Heart left ventricle (tissue), 16 donors: ENCODE measurements around the gene RSPO4. TPM values are rescaled to one million over a fixed set of nuclear protein-coding genes. Genes with fewer than 3 reads are reported as not detected.
A peak's percentile ranks its signal among the peaks of the same experiment; 100 is the strongest.

Source experiments
- ATAC-seq, 4 donors: fragments of 200-7000 bp; cut with Tn5 transposase; one replicate each; pipeline ENCODE4 v1.9.1; 2020 to 2022; ENCODE audit warnings: moderate library complexity in 4 of 4, mild to moderate bottlenecking in 3 of 4, moderate number of reproducible peaks in 1 of 4
- DNase-seq, 5 donors: peaks; one replicate each; pipeline ENCODE4 v3.0.0-alpha.2; 2020
- H3K27ac ChIP-seq, 12 donors: fragments of 200-600 bp; sonication (generic) in 4 of 12; one replicate each; pipeline versions ENCODE4 v1.5.0 to v1.8.0; 2016 to 2022; ENCODE audit warnings: mild to moderate bottlenecking in 2 of 12
- H3K27me3 ChIP-seq, 9 donors: fragments of 200-600 bp; sonication (generic) in 2 of 9; one replicate each; pipeline versions ENCODE4 v1.5.1 to v1.8.0; 2016 to 2022; ENCODE audit warnings: mild to moderate bottlenecking in 3 of 9
- H3K36me3 ChIP-seq, 9 donors: fragments of 200-600 bp; sonication (generic) in 2 of 9; one replicate each; pipeline versions ENCODE4 v1.5.0 to v1.8.0; 2018 to 2022; ENCODE audit warnings: mild to moderate bottlenecking in 2 of 9
- H3K4me1 ChIP-seq, 12 donors: fragments of 200-600 bp; sonication (generic) in 4 of 12; one replicate each; pipeline versions ENCODE4 v1.5.0 to v1.8.0; 2016 to 2022; ENCODE audit warnings: mild to moderate bottlenecking in 3 of 12
- H3K4me3 ChIP-seq, 12 donors: fragments of 200-600 bp; sonication (generic) in 4 of 12; one replicate each; pipeline versions ENCODE4 v1.5.0 to v1.8.0; 2017 to 2022; ENCODE audit warnings: mild to moderate bottlenecking in 9 of 12, moderate library complexity in 4 of 12
- H3K9me3 ChIP-seq, 12 donors: fragments of 200-600 bp; sonication (generic) in 4 of 12; one replicate each; pipeline versions ENCODE4 v1.5.0 to v1.8.0; 2016 to 2022; ENCODE audit warnings: mild to moderate bottlenecking in 1 of 12
- POLR2A ChIP-seq, 2 donors: fragments of 450-650 bp; IDR thresholded peaks; one replicate each; pipeline ENCODE4 v1.6.1; 2017; ENCODE audit warnings: antibody characterized with exemption in 2 of 2, mild to moderate bottlenecking in 2 of 2, moderate library complexity in 2 of 2
- WGBS, 4 donors: extraction: QIAGEN DNeasy Blood & Tissue Kit in 2 of 4; methylation state at CpG; one replicate each; pipeline versions ENCODE4 v1.1.5 to v1.1.7; 2013 to 2018; 5-methylcytosine and 5-hydroxymethylcytosine counted together
- intact Hi-C, 10 donors: fragments of 100-400 bp; cut with DNase I; formaldehyde crosslinking; loops; one replicate each; pipeline versions ENCODE4 v1.11.1 to v1.14.2; 2022
- polyA plus RNA-seq, 2 donors: library from polyadenylated mRNA; stranded (reverse); fragments of 200-250 nt; gene quantifications; one replicate each; pipeline ENCODE4 v1.2.3, GENCODE V29; 2013
- total RNA-seq, 9 donors: library from RNA; depleted of rRNA in 2 of 9; stranded (reverse); fragments of >200 nt in 2 of 9; fragmentation: NEBNext Ultra II Directional in 3 of 9; extraction: Animal tissue kit (Norgen Biotek cat#: 25700) in 3 of 9; gene quantifications; one replicate each; pipeline versions ENCODE4 v1.1.0 to v1.2.4, GENCODE V29; 2016 to 2023
- TF ChIP-seq, protein P1 (sequence below), 12 donors: fragments of 200-600 bp; sonication (generic) in 4 of 12; IDR thresholded peaks; one replicate each; pipeline versions ENCODE4 v1.5.0 to v1.8.0; 2018 to 2022; ENCODE audit warnings: antibody characterized with exemption in 12 of 12, mild to moderate bottlenecking in 5 of 12
- donor health status: ischemic (EF 13 %, LVEDD 7.1; RV severe dilation, severe dysfunction).
- donor health status: healthy with polysubstance abuse.
- donor health status: DM: no; HTN: yes; CAD: no.
- donor health status: DM: no; HTN: no; CAD: no.
- donor health status: ischemic (EF 25% LVEDD 6.9; RV normal size, moderate dysfunction).
- donor health status: ischemic (EF 25% LVEDD 5.7; RV mildly dilated, moderate dysfunction).
- donor health status: healthy.
- donor health status: DM: yes; HTN: yes; CAD: no.
- donor health status: ischemic (EF 35%, LVEDD 5.7; RV mildly dilated, moderate dysfunction).
- donor health status: nonischemic (EF 11% LVEDD 7.7; RV severe dilation, severe dysfunction).
- donor health status: DM: yes; HTN: yes; CAD: no.
- donor health status: PGD.
- donor health status: ischemic (EF 29% LVEDD 5.4; RV normal size, mild dysfunction).
- donor health status: nonischemic (EF 23%, LVEDD 6.1; RV moderate dilation, normal function).

RSPO4 gene
- total and polyA plus RNA-seq, 11 donors, result 0.04 to 0.27 (median 0.25) TPM; not detected in 8

DNA sequence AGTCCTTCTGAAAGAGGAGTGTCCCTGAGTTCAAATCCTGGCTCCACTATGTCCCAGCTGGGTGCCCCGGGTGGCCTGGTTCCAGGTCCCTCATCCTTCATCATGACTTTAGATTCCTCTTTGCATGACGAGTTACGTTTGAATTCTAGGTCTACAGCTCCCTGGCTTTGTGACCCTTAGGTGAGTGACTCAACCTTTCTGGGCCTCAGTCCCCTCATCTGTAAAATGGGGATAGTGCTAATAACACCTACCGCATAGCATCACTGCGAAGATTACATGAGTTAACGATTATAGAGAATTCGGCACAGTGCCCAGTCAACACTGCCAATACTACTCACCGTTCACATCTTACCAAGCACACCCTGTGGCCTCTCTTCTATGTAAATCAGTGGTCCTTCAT, 39.4 kb downstream of the RSPO4 start:
- Histone ChIP-seq H3K9me3 (no peaks in the 10 kb centered on the region), H3K36me3 (no peaks in the 10 kb centered on the region), H3K27me3 (peaks cover 0 to 52% (median 8%) of the 10 kb centered on the region in 9 donors), H3K4me1 (peaks cover 0 to 4% (median 0%) of the 10 kb centered on the region in 12 donors), H3K4me3 (no peak overlapping the region), H3K27ac (no peak overlapping the region)
- TF ChIP-seq, protein P1, sequence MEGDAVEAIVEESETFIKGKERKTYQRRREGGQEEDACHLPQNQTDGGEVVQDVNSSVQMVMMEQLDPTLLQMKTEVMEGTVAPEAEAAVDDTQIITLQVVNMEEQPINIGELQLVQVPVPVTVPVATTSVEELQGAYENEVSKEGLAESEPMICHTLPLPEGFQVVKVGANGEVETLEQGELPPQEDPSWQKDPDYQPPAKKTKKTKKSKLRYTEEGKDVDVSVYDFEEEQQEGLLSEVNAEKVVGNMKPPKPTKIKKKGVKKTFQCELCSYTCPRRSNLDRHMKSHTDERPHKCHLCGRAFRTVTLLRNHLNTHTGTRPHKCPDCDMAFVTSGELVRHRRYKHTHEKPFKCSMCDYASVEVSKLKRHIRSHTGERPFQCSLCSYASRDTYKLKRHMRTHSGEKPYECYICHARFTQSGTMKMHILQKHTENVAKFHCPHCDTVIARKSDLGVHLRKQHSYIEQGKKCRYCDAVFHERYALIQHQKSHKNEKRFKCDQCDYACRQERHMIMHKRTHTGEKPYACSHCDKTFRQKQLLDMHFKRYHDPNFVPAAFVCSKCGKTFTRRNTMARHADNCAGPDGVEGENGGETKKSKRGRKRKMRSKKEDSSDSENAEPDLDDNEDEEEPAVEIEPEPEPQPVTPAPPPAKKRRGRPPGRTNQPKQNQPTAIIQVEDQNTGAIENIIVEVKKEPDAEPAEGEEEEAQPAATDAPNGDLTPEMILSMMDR (IDR thresholded peaks at IDR 0.05), result no peak
- TF ChIP-seq POLR2A (IDR thresholded peaks at IDR 0.05), result no peak
- intact Hi-C loops, result loop anchor here in 2 of 10 donors (10.0 kb wide), 2 partner anchors 222 to 242 kb away; partner anchors contain the start of genes C20orf202 (in 1 of the 2) and TMEM74B (in 1 of the 2)
- 82 to 90% (median 89%) methylated on average over 8 of the region's 8 CpGs for WGBS, 4 donors
- ATAC-seq (no peak), DNase-seq (peak in 1 of 5 donors; percentile 19)

DNA sequence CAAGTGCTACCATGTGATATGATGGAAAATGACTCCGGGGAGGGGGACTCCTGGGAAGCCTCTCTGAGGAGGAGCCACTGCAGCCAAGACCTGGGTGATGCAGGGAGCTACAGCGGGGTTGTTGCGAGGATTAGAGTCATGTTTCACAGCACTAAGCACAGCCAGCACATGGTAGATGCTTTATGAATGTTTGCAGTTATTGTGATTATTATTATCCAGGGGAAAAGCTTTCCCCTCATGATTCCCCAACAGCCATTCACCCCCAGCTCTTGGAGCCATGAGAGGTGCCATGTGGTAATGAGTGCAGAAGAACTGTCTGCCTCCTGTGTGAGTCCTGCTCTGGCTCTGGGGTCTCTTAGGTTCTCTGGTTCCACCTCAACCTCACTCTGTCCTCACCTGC, 39.9 kb downstream of the RSPO4 start:
- Histone ChIP-seq H3K27ac (no peak overlapping the region), H3K4me3 (no peak overlapping the region), H3K27me3 (peaks cover 0 to 51% (median 8%) of the 10 kb centered on the region in 9 donors), H3K4me1 (peaks cover 0 to 4% (median 0%) of the 10 kb centered on the region in 12 donors), H3K9me3 (no peaks in the 10 kb centered on the region), H3K36me3 (no peaks in the 10 kb centered on the region)
- intact Hi-C loops, result loop anchor here in 2 of 10 donors (10.0 kb wide), 2 partner anchors 223 to 243 kb away; partner anchors contain the start of genes C20orf202 (in 1 of the 2) and TMEM74B (in 1 of the 2)
- 62 to 70% (median 67%) methylated on average over 3 of the region's 3 CpGs for WGBS, 4 donors
- peak in 1 of 5 donors; percentile 0 for DNase-seq
- TF ChIP-seq, protein P1 (IDR thresholded peaks at IDR 0.05), result no peak
- TF ChIP-seq POLR2A (IDR thresholded peaks at IDR 0.05), result no peak
- ATAC-seq, result no peak

DNA sequence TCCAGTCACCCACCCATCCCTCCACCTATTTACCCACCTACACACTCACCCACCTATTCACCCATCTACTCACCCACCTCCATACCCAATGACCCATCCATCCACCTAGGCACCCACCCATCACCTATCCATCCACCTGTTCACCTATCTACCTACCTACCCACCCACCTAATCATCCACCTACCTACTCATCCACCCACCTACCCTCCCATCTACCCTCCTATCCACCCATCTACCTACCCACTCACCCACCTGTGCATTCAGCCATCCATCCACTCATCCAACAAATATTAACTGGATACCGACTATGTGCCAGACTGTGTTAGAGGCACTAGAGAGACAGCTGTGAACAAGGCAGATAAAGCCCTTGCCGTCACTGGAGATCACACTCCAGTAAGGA, 40.3 kb downstream of the RSPO4 start:
- H3K27me3 ChIP-seq, result peaks cover 0 to 52% (median 8%) of the 10 kb centered on the region in 9 donors
- peaks cover 0 to 4% (median 0%) of the 10 kb centered on the region in 12 donors for H3K4me1 ChIP-seq
- no peak overlapping the region for H3K4me3 ChIP-seq
- DNase-seq (no peak), ATAC-seq (no peak)
- no peak for TF ChIP-seq POLR2A (IDR thresholded peaks at IDR 0.05)
- TF ChIP-seq, protein P1 (IDR thresholded peaks at IDR 0.05), result no peak
- intact Hi-C loops, result loop anchor here in 2 of 10 donors (10.0 kb wide), 2 partner anchors 223 to 243 kb away; partner anchors contain the start of genes C20orf202 (in 1 of the 2) and TMEM74B (in 1 of the 2)
- WGBS, 4 donors, result 25 to 46% (median 35%) methylated on average over 2 of the region's 2 CpGs
- H3K9me3 ChIP-seq, result no peaks in the 10 kb centered on the region
- no peak overlapping the region for H3K27ac ChIP-seq
- no peaks in the 10 kb centered on the region for H3K36me3 ChIP-seq

DNA sequence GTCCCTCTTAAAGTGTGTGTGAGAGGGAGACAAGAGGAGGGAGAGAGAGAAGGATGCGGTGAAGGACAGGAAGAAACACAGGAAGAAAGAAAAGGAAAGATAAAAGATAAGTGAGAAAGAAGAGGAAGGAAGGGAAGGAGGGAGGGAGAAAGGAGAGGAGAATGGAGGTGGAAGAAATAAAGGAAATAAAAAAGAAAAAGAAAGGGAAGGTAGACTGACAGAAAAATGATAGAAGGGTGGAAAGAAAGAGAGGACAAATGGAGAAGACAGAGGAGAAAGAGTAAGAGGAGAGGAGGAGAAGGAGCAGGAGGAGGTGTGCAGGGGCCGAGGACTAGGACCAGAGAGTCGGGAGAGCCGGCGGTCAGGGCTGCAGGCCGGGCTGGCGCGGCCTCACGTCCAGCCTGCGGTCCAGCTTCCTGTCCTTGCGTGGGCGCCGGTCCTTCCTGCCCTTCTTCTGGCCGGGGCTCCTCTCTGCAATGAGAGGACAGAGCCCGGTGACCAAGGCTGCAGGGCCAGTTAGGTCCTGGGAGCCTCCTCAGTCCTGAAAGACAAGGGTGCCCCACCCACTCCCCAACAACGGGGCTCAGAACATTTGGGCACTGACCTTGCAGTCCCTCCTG, 42.0 kb downstream of the RSPO4 start:
- ATAC-seq, result no peak
- TF ChIP-seq, protein P1 (IDR thresholded peaks at IDR 0.05), result no peak
- 44 to 73% (median 60%) methylated on average over 16 of the region's 16 CpGs for WGBS, 4 donors
- peaks cover 0 to 2% (median 0%) of the 10 kb centered on the region in 12 donors for H3K4me1 ChIP-seq
- no peaks in the 10 kb centered on the region for H3K9me3 ChIP-seq
- no peak for DNase-seq
- H3K4me3 ChIP-seq, result no peak overlapping the region
- intact Hi-C loops, result loop anchor here in 6 of 10 donors (5.0 to 10.0 kb wide), 4 partner anchors 225 to 255 kb away; partner anchors contain the start of genes C20orf202 (in 1 of the 6) and TMEM74B (in 1 of the 6)
- H3K27me3 ChIP-seq, result peaks cover 4 to 67% (median 21%) of the 10 kb centered on the region in 9 donors
- no peaks in the 10 kb centered on the region for H3K36me3 ChIP-seq
- H3K27ac ChIP-seq, result no peak overlapping the region
